HepG2 (cell line): ENCODE results near the gene ALDH3A1. TPM values are rescaled to one million over a fixed set of nuclear protein-coding genes. Genes with fewer than 3 reads are reported as not detected.

ENCODE experiments used
- BCL6 ChIP-seq: IDR thresholded peaks from 2 replicates; pipeline ENCODE4 v1.6.1; 2016; ENCODE audit warnings: missing genetic modification reagents, missing compliant biosample characterization
- BORCS8-MEF2B ChIP-seq: sonication (generic); formaldehyde crosslinking; IDR thresholded peaks from 2 replicates; pipeline ENCODE4 v1.8.0; 2022; ENCODE audit warnings: mild to moderate bottlenecking, missing genetic modification reagents
- CHD2 ChIP-seq: IDR thresholded peaks from 2 replicates; pipeline ENCODE4 v1.6.1; 2011; ENCODE audit warnings: low read depth, low read length, improper control_type of control experiment
- CSRNP2 ChIP-seq: sonication (generic); formaldehyde crosslinking; conservative IDR thresholded peaks from 2 replicates; pipeline ENCODE4 v1.8.0; 2022; ENCODE audit warnings: low read depth, missing genetic modification reagents
- HES4 ChIP-seq: sonication (generic); formaldehyde crosslinking; IDR thresholded peaks from 2 replicates; pipeline ENCODE4 v1.9.0; 2021; ENCODE audit warnings: mild to moderate bottlenecking, missing genetic modification reagents, borderline replicate concordance
- JDP2 ChIP-seq: sonication (generic); formaldehyde crosslinking; IDR thresholded peaks from 2 replicates; pipeline ENCODE4 v1.8.1; 2022; ENCODE audit warnings: missing genetic modification reagents, borderline replicate concordance
- LRRFIP1 ChIP-seq: sonication (generic); formaldehyde crosslinking; conservative IDR thresholded peaks from 2 replicates; pipeline ENCODE4 v1.4.0; 2020; ENCODE audit warnings: missing genetic modification reagents
- PHF20 ChIP-seq: sonication (generic); formaldehyde crosslinking; IDR thresholded peaks from 2 replicates; pipeline ENCODE4 v1.5.0; 2020; ENCODE audit warnings: mild to moderate bottlenecking, missing genetic modification reagents
- RNF219 ChIP-seq: sonication (generic); formaldehyde crosslinking; IDR thresholded peaks from 2 replicates; pipeline ENCODE4 v1.5.0; 2020; ENCODE audit warnings: mild to moderate bottlenecking, missing genetic modification reagents
- SMARCC2 ChIP-seq: fragments of 450-650 bp; IDR thresholded peaks from 2 replicates; pipeline ENCODE4 v1.6.1; 2017; ENCODE audit warnings: antibody characterized with exemption, mild to moderate bottlenecking
- SNAPC5 ChIP-seq: sonication (generic); formaldehyde crosslinking; IDR thresholded peaks from 2 replicates; pipeline ENCODE4 v1.8.1; 2023; ENCODE audit warnings: mild to moderate bottlenecking, missing genetic modification reagents, borderline replicate concordance
- SRSF1 ChIP-seq: fragments of 200-400 bp; formaldehyde crosslinking; optimal IDR thresholded peaks from 2 replicates; pipeline ENCODE3; 2017; ENCODE audit warnings: mild to moderate bottlenecking, low read depth, low read length, moderate library complexity
- XBP1 ChIP-seq: sonication (generic); formaldehyde crosslinking; IDR thresholded peaks from 2 replicates; pipeline ENCODE4 v1.5.0; 2020; ENCODE audit warnings: missing genetic modification reagents
- ZBTB39 ChIP-seq: sonication (generic); formaldehyde crosslinking; IDR thresholded peaks from 2 replicates; pipeline ENCODE4 v1.5.0; 2020; ENCODE audit warnings: missing genetic modification reagents
- ZNF101 ChIP-seq: sonication (generic); formaldehyde crosslinking; IDR thresholded peaks from 2 replicates; pipeline ENCODE4 v1.4.0; 2020; ENCODE audit warnings: mild to moderate bottlenecking, low read depth, missing genetic modification reagents, borderline replicate concordance
- ZNF326 ChIP-seq: sonication (generic); formaldehyde crosslinking; IDR thresholded peaks from 2 replicates; pipeline ENCODE4 v1.4.0; 2020; ENCODE audit warnings: missing genetic modification reagents, borderline replicate concordance
- ZNF350 ChIP-seq: sonication (generic); formaldehyde crosslinking; IDR thresholded peaks from 2 replicates; pipeline ENCODE4 v1.4.0; 2020; ENCODE audit warnings: mild to moderate bottlenecking, low read depth, missing genetic modification reagents, borderline replicate concordance
- ZNF652 ChIP-seq: IDR thresholded peaks from 2 replicates; pipeline ENCODE4 v1.6.1; 2016; ENCODE audit warnings: low read depth, borderline replicate concordance
- ZNF737 ChIP-seq: sonication (generic); formaldehyde crosslinking; IDR thresholded peaks from 2 replicates; pipeline ENCODE4 v1.5.0; 2020; ENCODE audit warnings: missing genetic modification reagents, mild to moderate bottlenecking, borderline replicate concordance
- ZNF749 ChIP-seq: sonication (generic); formaldehyde crosslinking; IDR thresholded peaks from 2 replicates; pipeline ENCODE4 v1.8.0; 2022; ENCODE audit warnings: mild to moderate bottlenecking, missing genetic modification reagents, moderate library complexity, borderline replicate concordance
- ZNF841 ChIP-seq: sonication (generic); formaldehyde crosslinking; IDR thresholded peaks from 2 replicates; pipeline ENCODE4 v1.8.1; 2023; ENCODE audit warnings: missing genetic modification reagents, borderline replicate concordance
- ZSCAN25 ChIP-seq: sonication (generic); formaldehyde crosslinking; IDR thresholded peaks from 2 replicates; pipeline ENCODE4 v1.8.0; 2022; ENCODE audit warnings: mild to moderate bottlenecking, missing genetic modification reagents
- polyA plus RNA-seq, 8 experiments: library from polyadenylated mRNA; depleted of rRNA in 3 of 8; stranded (reverse) in 7 of 8; unstranded in 1 of 8; fragments of >200 nt; fragmentation: Illumina TruSeq in 4 of 8; extraction: Trizol in 4 of 8; gene quantifications; 2 replicates each; pipeline versions ENCODE4 v1.2.1 to v1.2.3, GENCODE V29; 2011 to 2016; ENCODE audit warnings: low read depth in 4 of 8, missing spikeins in 1 of 8, mixed read lengths in 1 of 8; ENCODE audit not compliant: insufficient read depth in 1 of 8
- total RNA-seq, 5 experiments: library from RNA; depleted of rRNA; stranded (reverse); fragments of >200 nt; fragmentation: Illumina TruSeq; extraction: Trizol; gene quantifications; 2 replicates each; pipeline ENCODE4 v1.2.3, GENCODE V29; 2016; ENCODE audit warnings: low read depth in 1 of 5

ALDH3A1 gene
- total and polyA plus RNA-seq, 2 of the 13 experiments (the other 11 are each of a cell fraction or from before 2014, with no cell fraction given) = 0.07 to 0.62 TPM

- no peak for TF ChIP-seq SNAPC5 (CRISPR knock-in tag)
- TF ChIP-seq SMARCC2 = no peak
- no peak for TF ChIP-seq ZNF326
- no peak for TF ChIP-seq ZNF749 (CRISPR knock-in tag)
- TF ChIP-seq BORCS8-MEF2B = peak; percentile 54; the same call in 1 of the 2 replicates
- TF ChIP-seq ZBTB39 (CRISPR knock-in tag) = no peak
- TF ChIP-seq ZNF652 = no peak
- TF ChIP-seq HES4 (CRISPR knock-in tag) = no peak
- no peak for TF ChIP-seq LRRFIP1 (CRISPR knock-in tag)
- no peak for TF ChIP-seq ZNF737 (CRISPR knock-in tag)
- no peak for TF ChIP-seq ZNF841 (CRISPR knock-in tag)
- no peak for TF ChIP-seq ZNF350
- no peak for TF ChIP-seq CSRNP2 (CRISPR knock-in tag)
- no peak for TF ChIP-seq JDP2 (CRISPR knock-in tag)
- TF ChIP-seq RNF219 (CRISPR knock-in tag) = no peak
- TF ChIP-seq XBP1 (CRISPR knock-in tag) = no peak
- no peak for TF ChIP-seq ZSCAN25 (CRISPR knock-in tag)
- no peak for TF ChIP-seq SRSF1
- no peak for TF ChIP-seq PHF20 (CRISPR knock-in tag)
- no peak for TF ChIP-seq CHD2
- peak; percentile 33; the same call in 1 of the 2 replicates for TF ChIP-seq BCL6 (CRISPR knock-in tag)
- TF ChIP-seq ZNF101 = no peak
Observed at GRCh38 chr17:19762515-19762961, 14.4 kb upstream of the ALDH3A1 start (continued).
